MM.1S (cell line): Measurements from ENCODE around the gene EIF4E1B.

ENCODE experiments used
- DNase-seq: peaks from one replicate; pipeline ENCODE4 v3.0.0-alpha.2; 2015
- H2AFZ ChIP-seq: fragments of 300-600 bp; sonication (generic); 2 replicates; pipeline ENCODE4 v1.6.0; 2016; ENCODE audit warnings: antibody characterized with exemption, low read length
- H3F3A ChIP-seq: fragments of 300-600 bp; sonication (generic); 2 replicates; pipeline ENCODE4 v1.6.1; 2016; ENCODE audit warnings: mild to moderate bottlenecking, antibody characterized with exemption, low read length, moderate library complexity, mixed read lengths; ENCODE audit not compliant: insufficient read depth
- H3K27ac ChIP-seq: fragments of 300-600 bp; sonication (generic); 2 replicates; pipeline ENCODE4 v1.5.1; 2016; ENCODE audit warnings: mild to moderate bottlenecking, low read length
- H3K27me3 ChIP-seq: fragments of 300-600 bp; sonication (generic); replicated peaks from 2 replicates; pipeline ENCODE4 v1.6.0; 2016; ENCODE audit warnings: low read length; ENCODE audit not compliant: insufficient read depth
- H3K36me3 ChIP-seq: fragments of 300-600 bp; sonication (generic); replicated peaks from 2 replicates; pipeline ENCODE4 v1.6.1; 2016; ENCODE audit warnings: mild to moderate bottlenecking, low read length, mixed read lengths; ENCODE audit not compliant: insufficient read depth
- H3K4me1 ChIP-seq: fragments of 300-600 bp; sonication (generic); 2 replicates; pipeline ENCODE4 v1.6.1; 2016; ENCODE audit warnings: low read length, mixed read lengths
- H3K4me2 ChIP-seq: fragments of 300-600 bp; sonication (generic); 2 replicates; pipeline ENCODE4 v1.6.0; 2016; ENCODE audit warnings: low read depth, low read length
- H3K4me3 ChIP-seq: fragments of 300-600 bp; sonication (generic); 2 replicates; pipeline ENCODE4 v1.5.1; 2016; ENCODE audit warnings: low read length, mixed read lengths
- H3K79me2 ChIP-seq: fragments of 300-600 bp; sonication (generic); 2 replicates; pipeline ENCODE4 v1.6.1; 2016; ENCODE audit warnings: mixed run types, low read length, mixed read lengths
- H3K9ac ChIP-seq: fragments of 300-600 bp; sonication (generic); 2 replicates; pipeline ENCODE4 v1.6.1; 2016; ENCODE audit warnings: low read length, mixed read lengths
- H3K9me2 ChIP-seq: fragments of 300-600 bp; sonication (generic); replicated peaks from 2 replicates; pipeline ENCODE4 v1.6.1; 2016; ENCODE audit warnings: mild to moderate bottlenecking, low read length, mixed read lengths; ENCODE audit not compliant: insufficient read depth
- H3K9me3 ChIP-seq: fragments of 300-600 bp; sonication (generic); replicated peaks from 2 replicates; pipeline ENCODE4 v1.6.1; 2016; ENCODE audit warnings: mild to moderate bottlenecking, low read length, mixed read lengths; ENCODE audit not compliant: insufficient read depth
- H4K20me1 ChIP-seq: fragments of 300-600 bp; sonication (generic); 2 replicates; pipeline ENCODE4 v1.6.1; 2016; ENCODE audit warnings: mild to moderate bottlenecking, low read length, moderate library complexity, mixed read lengths; ENCODE audit not compliant: insufficient read depth
- EZH2 ChIP-seq: fragments of 300-600 bp; sonication (generic); optimal IDR thresholded peaks from 2 replicates; pipeline ENCODE3; 2017; ENCODE audit warnings: low read depth, mild to moderate bottlenecking, antibody characterized with exemption, low read length, mixed read lengths
- EZH2phosphoT487 ChIP-seq: fragments of 300-600 bp; sonication (generic); IDR thresholded peaks from 2 replicates; pipeline ENCODE4 v1.6.1; 2018; ENCODE audit warnings: antibody characterized with exemption, low read length
- TF ChIP-seq, protein P1 (sequence below): fragments of 300-600 bp; sonication (generic); IDR thresholded peaks from 2 replicates; pipeline ENCODE4 v1.5.1; 2016; ENCODE audit warnings: antibody characterized with exemption, low read length, mixed read lengths

EIF4E1B gene

GRCh38 chr5:176636426-176636825 lies 6.0 kb downstream of the EIF4E1B start:
- Histone ChIP-seq H4K20me1 (no peaks in the 10 kb centered on the region), H3K27ac (no peak overlapping the region), H3K4me3 (no peak overlapping the region), H3K9me2 (no peaks in the 10 kb centered on the region), H3F3A (no peaks in the 10 kb centered on the region), H3K27me3 (peaks cover 68% of the 10 kb centered on the region), H3K9ac (no peak overlapping the region), H3K4me1 (no peaks in the 10 kb centered on the region), H3K79me2 (no peaks in the 10 kb centered on the region), H3K4me2 (no peak overlapping the region), H2AFZ (no peak overlapping the region), H3K9me3 (no peaks in the 10 kb centered on the region), H3K36me3 (no peaks in the 10 kb centered on the region)
- TF ChIP-seq, protein P1, sequence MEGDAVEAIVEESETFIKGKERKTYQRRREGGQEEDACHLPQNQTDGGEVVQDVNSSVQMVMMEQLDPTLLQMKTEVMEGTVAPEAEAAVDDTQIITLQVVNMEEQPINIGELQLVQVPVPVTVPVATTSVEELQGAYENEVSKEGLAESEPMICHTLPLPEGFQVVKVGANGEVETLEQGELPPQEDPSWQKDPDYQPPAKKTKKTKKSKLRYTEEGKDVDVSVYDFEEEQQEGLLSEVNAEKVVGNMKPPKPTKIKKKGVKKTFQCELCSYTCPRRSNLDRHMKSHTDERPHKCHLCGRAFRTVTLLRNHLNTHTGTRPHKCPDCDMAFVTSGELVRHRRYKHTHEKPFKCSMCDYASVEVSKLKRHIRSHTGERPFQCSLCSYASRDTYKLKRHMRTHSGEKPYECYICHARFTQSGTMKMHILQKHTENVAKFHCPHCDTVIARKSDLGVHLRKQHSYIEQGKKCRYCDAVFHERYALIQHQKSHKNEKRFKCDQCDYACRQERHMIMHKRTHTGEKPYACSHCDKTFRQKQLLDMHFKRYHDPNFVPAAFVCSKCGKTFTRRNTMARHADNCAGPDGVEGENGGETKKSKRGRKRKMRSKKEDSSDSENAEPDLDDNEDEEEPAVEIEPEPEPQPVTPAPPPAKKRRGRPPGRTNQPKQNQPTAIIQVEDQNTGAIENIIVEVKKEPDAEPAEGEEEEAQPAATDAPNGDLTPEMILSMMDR: no peak
- TF ChIP-seq EZH2: no peak
- no peak for TF ChIP-seq EZH2phosphoT487
- no peak for DNase-seq

GRCh38 chr5:176637556-176637955 lies 7.1 kb downstream of the EIF4E1B start:
- no peak overlapping the region for H3K9ac ChIP-seq
- no peak overlapping the region for H2AFZ ChIP-seq
- H3K4me2 ChIP-seq: no peak overlapping the region
- H3F3A ChIP-seq: no peaks in the 10 kb centered on the region
- H4K20me1 ChIP-seq: no peaks in the 10 kb centered on the region
- no peak overlapping the region for H3K4me3 ChIP-seq
- no peaks in the 10 kb centered on the region for H3K36me3 ChIP-seq
- no peaks in the 10 kb centered on the region for H3K9me2 ChIP-seq
- TF ChIP-seq, protein P1: no peak
- no peak for TF ChIP-seq EZH2
- no peak for TF ChIP-seq EZH2phosphoT487
- DNase-seq: no peak
- no peaks in the 10 kb centered on the region for H3K79me2 ChIP-seq
- H3K27ac ChIP-seq: no peak overlapping the region
- H3K4me1 ChIP-seq: no peaks in the 10 kb centered on the region
- H3K9me3 ChIP-seq: no peaks in the 10 kb centered on the region
- peaks cover 58% of the 10 kb centered on the region for H3K27me3 ChIP-seq

GRCh38 chr5:176638437-176638836 lies 8.0 kb downstream of the EIF4E1B start:
- H3K79me2 ChIP-seq: no peaks in the 10 kb centered on the region
- no peak overlapping the region for H2AFZ ChIP-seq
- no peak for DNase-seq
- no peak overlapping the region for H3K4me3 ChIP-seq
- H3K4me1 ChIP-seq: no peaks in the 10 kb centered on the region
- no peaks in the 10 kb centered on the region for H3K9me3 ChIP-seq
- no peak overlapping the region for H3K9ac ChIP-seq
- no peaks in the 10 kb centered on the region for H4K20me1 ChIP-seq
- H3F3A ChIP-seq: no peaks in the 10 kb centered on the region
- no peaks in the 10 kb centered on the region for H3K36me3 ChIP-seq
- H3K27me3 ChIP-seq: peaks cover 49% of the 10 kb centered on the region
- no peak overlapping the region for H3K4me2 ChIP-seq
- no peak overlapping the region for H3K27ac ChIP-seq
- TF ChIP-seq EZH2: no peak
- TF ChIP-seq, protein P1: no peak
- TF ChIP-seq EZH2phosphoT487: no peak
- no peaks in the 10 kb centered on the region for H3K9me2 ChIP-seq
